HG02884 (cell line): ENCODE results near the gene ZNF791.
"Not testable (repeated sequence)": the region's sequence is repeated elsewhere in the genome, so short reads cannot be mapped to it uniquely, and the experiment has no call there.

Experiments
- ATAC-seq: cut with Tn5 transposase; IDR thresholded peaks from one replicate; pipeline ENCODE4 v1.9.1; 2021; ENCODE audit warnings: mild to moderate bottlenecking, moderate library complexity; ENCODE audit not compliant: unreplicated experiment

Gene ZNF791

DNA sequence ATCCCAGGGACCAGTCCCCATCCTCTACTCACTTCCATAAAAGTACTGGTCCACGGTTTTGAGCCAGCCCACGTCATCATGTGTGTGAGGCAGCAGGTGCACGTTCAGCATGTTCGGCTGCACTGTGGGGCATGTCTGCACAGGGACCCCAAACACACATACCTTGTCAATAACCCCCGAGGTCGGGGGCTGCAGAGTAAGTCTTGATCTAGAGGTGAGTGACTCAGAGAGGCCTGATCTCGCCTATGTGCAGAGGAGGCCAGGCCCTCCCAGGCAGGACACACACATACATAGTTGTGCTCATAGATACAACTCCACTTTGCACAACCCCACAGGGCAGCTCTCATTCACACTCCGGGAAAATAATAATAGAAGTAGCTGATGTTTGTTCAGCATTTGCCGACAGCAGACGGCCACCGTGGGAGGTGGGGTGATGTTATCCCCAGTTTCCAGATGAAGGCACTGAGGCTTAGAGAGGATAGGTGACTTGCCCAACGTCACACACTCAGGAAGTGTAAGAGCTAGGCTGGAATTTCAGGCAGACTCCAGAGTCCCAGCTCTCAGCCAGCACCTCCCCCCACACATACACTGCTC, 55.0 kb downstream of the ZNF791 start:
- no peak for ATAC-seq

DNA sequence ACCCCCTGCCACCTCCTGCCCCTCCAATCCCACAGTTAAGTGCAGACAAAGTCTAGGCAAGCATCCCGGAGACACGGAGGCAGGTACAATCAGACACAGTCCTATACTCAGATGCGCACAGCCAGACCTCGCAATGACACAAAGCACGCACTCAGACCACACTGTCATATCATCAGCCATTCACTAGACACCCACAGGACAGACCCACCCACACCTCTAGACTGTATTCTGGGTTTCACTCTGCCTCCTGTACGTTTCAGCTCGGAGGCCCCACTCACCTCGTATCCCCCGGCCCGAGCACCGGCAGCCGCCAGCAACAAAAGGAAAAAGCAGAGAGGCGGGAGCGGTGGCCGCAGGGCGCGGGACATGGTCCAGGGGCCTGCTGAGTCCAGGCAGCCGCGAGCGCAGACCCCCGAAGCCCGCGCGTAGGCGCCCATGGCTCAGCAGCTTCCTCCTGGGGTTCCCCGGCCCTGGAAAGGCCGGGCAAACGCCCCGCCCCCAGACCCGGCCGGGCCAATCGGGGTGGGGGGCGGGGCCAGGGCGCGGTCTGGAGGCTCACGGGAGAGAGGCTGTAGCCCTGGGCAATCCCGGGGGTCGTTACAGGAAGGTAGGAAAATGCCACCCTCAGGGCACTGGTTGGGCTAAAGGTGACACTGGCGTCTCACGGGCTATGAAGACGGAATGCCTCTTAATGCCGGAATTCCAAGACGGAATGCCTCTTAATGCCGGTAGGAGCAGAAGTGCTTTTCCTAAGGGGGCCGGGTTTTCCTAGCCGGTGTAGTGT, 55.7 kb downstream of the ZNF791 start, which contains the start of the genes MAN2B1 and WDR83:
MAN2B1 (minus strand) TSS at position 478 of the 784 bp plus-strand sequence; CDS start at position 437, 41 bp downstream.
WDR83 (plus strand) TSS at position 543 of the 784 bp plus-strand sequence. CDS start 2,984 bp downstream, outside the sequence.
- no peak for ATAC-seq

DNA sequence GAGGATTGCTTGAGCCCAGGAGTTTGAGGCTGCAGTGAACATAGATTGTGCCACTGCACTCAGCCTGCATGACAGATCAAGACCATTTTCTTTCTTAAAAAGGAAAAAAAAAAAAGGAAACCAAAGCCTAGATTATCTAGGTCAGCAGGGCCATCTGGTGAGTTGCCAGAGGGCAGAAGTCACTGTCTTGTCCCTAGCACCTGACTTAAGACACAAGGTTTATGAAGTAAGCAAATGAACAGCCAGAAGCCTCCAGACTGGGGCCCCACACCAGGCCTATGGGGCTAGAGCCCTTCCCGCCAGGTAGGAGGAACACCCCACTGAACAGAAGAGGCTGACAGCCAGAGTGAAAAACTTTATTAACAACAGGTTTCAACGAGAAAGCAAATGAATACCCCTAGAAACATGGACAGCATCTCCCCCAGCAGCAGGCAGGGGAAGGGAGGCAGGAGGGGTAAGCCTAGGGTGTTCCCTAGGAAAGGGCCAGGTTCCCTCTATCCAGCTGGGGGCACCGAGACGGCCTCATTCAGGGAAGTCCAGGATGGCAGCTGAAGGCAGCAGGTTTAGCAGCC, 57.1 kb downstream of the ZNF791 start:
- no peak for ATAC-seq

DNA sequence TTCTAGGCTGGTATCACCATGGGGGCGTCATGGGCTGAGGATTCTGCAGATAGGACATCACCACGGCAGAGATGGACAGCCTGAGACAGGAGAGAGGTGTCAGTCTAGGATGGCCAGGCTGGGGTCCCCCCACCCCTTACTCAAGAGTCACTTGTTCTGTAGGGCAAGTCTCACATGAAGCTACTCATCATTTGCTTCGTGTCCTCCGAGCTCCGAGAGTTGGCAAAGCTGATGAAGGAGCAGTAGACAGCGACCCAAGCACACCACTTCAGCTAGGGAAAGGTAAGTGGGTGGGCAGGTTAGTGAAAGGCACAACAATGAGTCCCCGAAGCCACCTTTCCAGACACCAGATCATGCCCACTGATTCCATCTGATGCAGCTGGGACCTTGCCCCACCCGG, 57.6 kb downstream of the ZNF791 start:
- ATAC-seq: no peak

DNA sequence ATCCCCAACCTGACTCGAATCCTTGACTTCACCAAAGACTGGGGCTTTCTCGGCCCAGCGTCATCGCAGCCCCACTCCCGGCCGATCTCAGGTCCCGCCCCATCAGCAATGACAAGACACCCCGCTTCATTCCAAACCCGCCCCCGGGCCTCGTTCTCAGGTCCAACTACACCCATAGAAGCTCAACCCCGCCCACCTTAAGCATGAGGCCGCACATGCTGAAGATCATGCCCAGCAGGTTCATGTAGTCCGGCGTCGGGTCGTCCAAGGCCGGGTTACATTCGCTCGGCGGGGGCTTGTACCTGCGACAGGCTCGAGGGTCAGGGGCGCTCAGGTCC, 58.2 kb downstream of the ZNF791 start:
- no peak for ATAC-seq

DNA sequence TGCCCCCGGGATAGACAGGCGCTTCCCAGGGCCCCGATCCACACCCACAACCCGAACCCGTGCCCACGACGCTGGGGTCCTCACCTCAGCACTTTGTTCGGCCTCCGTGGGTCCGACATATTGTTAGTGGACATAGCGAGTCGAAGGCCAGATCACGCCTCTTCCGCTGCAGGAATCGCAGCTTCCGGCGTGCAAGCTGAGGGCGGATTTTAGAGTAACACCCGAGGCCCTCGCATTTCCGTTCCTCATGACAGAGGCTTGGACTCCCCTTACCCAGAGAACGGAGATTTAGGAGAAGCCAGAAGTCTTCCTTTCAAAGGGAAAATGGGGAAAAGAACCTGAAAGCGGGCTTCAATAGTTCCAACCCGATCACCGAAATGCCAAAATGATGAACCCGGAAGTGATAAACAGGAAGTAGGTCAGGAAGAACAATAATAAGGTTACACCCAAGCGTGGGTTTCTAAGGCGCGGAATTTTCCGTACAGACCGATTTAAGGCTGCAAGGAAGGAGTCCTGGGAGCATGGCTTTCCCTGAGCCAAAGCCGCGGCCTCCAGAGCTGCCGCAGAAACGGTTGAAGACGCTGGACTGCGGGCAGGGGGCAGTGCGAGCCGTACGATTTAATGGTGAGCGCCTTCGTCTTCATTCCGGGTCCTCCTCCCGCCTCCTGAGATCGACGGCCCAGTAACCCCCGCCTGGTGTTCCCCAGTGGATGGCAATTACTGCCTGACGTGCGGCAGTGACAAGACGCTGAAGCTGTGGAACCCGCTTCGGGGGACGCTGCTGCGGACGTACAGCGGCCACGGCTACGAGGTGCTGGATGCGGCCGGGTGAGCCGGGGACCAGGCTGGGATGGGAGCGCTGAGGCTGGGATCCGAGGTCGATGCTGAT, 58.8 kb downstream of the ZNF791 start:
- ATAC-seq: no peak

DNA sequence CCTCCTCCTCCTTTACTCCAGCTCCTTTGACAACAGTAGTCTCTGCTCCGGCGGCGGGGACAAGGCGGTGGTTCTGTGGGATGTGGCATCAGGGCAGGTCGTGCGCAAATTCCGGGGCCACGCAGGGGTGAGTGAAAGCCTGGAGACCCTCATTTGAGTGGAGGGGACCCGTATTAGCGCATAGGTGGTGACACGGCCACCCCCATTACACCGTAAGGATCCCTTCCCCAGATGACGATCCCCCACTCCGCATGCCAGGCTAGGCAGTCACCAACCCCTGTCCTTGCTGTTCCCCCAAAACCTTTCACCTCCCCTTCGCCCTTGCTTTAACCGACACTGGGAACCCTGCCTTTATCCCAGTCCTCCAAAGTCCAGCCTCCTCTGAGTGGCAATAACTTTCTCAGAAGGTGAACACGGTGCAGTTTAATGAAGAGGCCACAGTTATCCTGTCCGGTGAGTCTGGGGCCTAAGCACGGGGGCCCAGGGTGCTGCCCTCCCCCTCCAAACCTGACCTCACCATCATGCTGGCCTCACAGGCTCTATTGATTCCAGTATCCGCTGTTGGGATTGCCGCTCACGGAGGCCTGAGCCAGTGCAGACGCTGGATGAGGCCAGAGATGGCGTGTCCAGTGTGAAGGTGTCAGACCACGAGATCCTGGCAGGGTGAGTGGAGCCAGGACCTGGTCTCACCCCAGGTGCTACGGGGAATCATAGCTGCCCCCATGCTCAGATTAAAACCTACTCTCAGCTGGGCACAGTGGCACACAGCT, 59.6 kb downstream of the ZNF791 start:
- ATAC-seq: no peak

DNA sequence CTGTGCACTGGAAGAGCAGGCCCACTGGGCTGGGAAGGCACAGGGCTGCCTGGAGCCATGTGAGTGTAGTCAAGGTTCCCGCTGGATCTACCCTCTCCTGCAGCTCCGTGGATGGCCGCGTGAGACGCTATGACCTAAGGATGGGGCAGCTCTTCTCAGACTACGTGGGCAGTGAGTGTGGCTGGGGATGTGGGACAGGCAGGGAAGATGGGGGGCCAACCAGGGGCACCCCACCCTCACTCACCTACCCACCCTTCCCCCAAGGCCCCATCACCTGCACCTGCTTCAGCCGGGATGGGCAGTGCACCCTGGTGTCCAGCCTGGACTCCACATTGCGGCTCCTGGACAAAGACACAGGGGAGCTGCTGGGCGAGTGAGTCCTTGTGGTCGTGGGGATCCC, 62.0 kb downstream of the ZNF791 start:
- ATAC-seq: no peak

DNA sequence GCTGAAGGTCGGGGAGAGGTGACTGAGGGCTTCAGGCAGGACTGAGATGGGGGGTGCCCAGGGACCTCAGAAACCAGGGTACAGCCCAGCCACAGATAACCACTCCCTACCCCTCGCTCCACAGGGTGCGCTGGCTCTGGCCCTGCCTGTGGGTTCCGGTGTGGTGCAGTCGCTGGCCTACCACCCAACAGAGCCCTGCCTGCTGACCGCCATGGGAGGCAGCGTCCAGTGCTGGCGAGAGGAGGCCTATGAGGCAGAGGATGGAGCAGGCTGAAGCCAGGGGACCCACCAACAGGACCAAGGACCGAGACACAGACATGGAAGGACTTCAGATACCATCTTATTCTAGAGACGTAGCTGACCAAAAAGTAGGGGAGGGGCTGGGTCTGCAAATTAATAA, 64.7 kb downstream of the ZNF791 start:
- ATAC-seq: no peak

DNA sequence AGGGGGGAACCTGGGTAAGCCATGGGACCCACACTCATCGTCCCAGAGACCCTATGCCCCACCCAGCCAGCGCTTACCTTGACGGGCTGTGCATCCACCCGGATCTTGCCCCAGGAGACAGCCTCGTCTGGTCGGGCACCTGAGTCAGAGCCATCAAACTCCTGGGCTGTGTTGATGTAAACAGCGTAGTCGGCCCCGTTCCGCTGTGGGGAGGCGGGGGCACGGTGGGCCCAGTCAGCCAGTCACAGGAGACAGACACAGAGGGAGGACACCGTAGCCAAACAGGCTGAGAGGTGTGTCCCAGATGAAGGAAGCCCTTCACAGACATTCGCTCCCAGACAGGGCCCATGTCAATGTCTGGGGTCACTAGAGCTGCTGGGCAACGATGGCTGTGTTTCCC, 65.2 kb downstream of the ZNF791 start:
- no peak for ATAC-seq

DNA sequence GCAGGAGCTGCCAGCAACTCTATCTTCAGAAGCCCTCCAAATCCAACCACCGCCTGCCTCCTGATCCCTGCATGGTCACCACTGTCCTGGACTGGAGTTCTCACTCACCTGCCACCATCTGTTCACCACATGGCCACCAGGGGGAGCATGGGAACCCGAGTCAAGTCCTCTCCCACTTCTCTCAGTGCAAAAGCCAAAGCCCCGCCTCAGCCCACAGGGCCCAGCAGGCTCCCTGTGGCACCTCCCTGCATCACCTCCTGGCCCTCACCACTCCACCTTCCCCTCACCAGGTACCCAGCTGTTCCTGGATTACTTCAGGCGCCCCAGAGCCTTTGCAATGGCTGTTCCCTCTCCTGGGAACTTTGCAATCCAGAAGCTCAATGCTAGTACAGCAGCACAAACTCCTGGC, 65.7 kb downstream of the ZNF791 start:
- no peak for ATAC-seq

DNA sequence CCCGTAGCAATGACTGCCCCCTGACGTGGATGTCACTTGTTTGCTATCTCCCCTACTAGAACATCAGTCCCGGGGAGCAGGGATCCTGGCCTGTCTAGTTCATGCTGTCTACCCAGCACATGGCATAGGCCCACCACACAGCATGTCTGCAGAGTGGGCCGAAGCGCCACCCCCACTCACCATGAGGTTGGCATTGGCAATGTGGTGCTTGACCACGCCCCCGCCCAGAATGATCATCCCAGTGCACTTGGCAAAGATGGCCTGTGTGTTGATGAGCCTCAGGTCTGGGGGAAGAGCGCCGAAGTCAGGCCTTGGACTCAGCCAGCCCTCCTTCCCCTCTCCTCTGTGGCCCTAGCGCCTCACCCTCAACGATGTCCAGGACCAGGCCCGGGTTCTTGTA, 66.2 kb downstream of the ZNF791 start:
- ATAC-seq: no peak

DNA sequence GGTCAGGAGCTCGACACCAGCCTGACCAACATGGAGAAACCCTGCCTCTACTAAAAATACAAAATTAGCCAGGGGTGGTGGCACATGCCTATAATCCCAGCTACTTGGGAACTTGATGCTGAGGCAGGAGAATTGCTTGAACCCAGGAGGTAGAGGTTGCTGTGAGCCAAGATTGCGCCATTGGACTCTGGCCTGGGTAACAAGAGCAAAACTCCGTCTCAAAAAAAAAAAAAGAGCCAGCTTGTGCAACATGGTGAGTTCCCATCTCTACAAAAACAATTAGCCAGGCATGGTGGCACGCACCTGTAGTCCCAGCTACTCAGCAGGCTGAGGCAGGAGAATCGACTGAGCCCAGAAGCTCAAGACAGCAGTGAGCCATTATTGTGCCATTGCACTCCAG, 67.3 kb downstream of the ZNF791 start:
- ATAC-seq: not testable (repeated sequence)

DNA sequence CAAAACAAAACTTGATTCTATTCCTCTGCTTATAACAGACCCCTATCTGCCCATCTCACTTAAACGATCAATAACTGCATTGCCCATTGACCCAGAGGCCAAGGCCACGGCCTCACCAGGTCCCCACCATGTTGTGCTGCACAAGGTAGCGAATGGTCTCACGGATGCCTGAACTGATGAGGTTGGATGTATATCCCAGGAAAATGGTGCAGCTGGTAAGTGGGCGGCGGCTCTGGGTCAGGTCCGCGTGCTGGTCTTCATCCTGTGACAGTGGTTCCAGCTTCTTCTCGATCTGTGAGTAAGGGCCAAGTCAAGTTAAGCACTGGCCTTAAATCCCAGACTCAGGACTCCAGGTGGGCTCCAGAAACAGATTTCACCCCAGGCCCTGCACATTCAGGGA, 69.3 kb downstream of the ZNF791 start:
- ATAC-seq: no peak

DNA sequence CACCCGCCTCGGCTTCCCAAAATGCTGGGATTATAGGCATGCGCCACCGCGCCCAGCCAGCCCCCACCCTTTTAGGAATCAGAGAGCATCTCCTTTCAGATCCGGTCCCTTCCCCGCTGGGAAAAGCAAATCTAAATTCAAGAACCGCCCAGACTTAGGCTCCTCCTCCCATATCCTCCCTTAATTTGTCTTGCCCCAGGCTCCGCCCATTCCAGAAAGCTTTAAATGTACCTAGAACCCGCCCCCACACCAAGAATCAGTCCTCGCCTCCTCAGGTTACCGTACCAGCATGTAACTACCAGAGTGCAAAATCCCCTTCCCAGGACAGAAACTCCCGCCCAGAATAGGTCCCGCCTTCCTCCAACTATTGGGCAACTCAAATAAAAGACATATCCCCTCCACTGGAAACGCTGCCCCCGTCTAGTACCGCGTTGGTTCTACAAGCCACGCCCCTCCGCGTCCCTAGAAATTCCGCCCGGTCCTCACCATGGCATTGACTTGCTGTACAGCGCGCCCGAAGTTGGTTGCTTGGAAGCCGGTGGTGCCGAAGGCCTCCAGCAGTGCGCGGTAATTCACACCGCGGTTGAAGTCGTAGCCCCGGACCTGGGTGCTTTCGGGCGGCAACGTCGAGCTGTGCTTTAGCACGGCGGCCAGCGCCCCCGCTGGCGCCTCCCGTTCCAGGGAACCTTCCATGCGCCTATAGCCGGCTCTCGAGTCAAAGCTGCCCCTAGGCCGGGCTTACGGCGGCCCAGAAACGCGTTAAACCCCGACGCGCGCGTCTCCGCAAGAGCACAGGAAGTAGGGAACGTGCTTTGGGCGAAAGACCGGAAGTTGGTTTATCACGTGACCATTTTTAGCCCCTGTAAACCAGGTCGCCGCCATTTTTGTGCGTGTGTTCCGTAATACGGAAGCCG, 70.6 kb downstream of the ZNF791 start, which contains the start of gene DHPS:
DHPS (minus strand) TSS at position 807 of the 914 bp plus-strand sequence; CDS start at position 693, 114 bp downstream.
- peak; percentile 54 for ATAC-seq
